ENCODE results near the gene CARD11.

DNA sequence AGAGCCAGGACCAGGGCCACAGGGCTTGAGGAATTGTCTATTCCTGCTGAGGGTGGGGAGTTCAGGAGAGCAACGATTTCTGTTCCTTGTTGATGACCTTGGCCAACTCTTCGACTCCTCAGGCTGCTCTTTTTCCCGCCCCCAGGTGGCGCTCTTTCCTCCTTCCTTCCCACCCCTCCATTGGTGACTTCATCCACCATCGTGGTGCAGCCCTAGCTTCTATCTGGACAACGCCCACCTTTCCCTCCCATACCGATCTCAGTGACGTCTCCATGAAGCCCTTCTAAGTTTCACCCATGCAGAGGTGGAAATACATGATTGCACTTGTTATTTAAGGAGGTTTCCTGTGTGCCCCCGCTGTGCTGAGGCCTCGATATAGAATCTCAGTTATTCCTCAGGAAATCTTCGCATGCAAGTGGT, 22.1 kb upstream of the CARD11 start:
- TF ChIP-seq POLR2AphosphoS5 (IDR thresholded peaks at IDR 0.05; ENCODE audit: low read depth, low read length), result no peak
- no peak for TF ChIP-seq TAF1 (IDR thresholded peaks at IDR 0.05; ENCODE audit: borderline replicate concordance, insufficient read depth, low read length)
- TF ChIP-seq, protein P1, sequence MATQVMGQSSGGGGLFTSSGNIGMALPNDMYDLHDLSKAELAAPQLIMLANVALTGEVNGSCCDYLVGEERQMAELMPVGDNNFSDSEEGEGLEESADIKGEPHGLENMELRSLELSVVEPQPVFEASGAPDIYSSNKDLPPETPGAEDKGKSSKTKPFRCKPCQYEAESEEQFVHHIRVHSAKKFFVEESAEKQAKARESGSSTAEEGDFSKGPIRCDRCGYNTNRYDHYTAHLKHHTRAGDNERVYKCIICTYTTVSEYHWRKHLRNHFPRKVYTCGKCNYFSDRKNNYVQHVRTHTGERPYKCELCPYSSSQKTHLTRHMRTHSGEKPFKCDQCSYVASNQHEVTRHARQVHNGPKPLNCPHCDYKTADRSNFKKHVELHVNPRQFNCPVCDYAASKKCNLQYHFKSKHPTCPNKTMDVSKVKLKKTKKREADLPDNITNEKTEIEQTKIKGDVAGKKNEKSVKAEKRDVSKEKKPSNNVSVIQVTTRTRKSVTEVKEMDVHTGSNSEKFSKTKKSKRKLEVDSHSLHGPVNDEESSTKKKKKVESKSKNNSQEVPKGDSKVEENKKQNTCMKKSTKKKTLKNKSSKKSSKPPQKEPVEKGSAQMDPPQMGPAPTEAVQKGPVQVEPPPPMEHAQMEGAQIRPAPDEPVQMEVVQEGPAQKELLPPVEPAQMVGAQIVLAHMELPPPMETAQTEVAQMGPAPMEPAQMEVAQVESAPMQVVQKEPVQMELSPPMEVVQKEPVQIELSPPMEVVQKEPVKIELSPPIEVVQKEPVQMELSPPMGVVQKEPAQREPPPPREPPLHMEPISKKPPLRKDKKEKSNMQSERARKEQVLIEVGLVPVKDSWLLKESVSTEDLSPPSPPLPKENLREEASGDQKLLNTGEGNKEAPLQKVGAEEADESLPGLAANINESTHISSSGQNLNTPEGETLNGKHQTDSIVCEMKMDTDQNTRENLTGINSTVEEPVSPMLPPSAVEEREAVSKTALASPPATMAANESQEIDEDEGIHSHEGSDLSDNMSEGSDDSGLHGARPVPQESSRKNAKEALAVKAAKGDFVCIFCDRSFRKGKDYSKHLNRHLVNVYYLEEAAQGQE (IDR thresholded peaks at IDR 0.05; ENCODE audit: insufficient read depth in 1 of 2, low read depth in 2 of 2, low read length in 2 of 2), result no peak

Data from PFSK-1 (cell line).